H1 (cell line): Measurements from ENCODE around the gene NDEL1. TPM values are rescaled to one million over a fixed set of nuclear protein-coding genes. Genes with fewer than 3 reads are reported as not detected.

ENCODE experiments used
- CTCF ChIA-PET: fragments of 300-600 bp; sonication (Branson Sonifier 250); formaldehyde crosslinking; loops from one replicate; lab custom pipeline; 2021; ENCODE audit not compliant: partially characterized antibody; lab: Charles Lee
- POLR2A ChIA-PET: fragments of 300-600 bp; sonication (Branson Sonifier 250); formaldehyde crosslinking; loops from one replicate; lab custom pipeline; 2021; ENCODE audit warnings: inconsistent platforms; ENCODE audit not compliant: partially characterized antibody; lab: Charles Lee
- DNase-seq, 2 experiments: peaks; one replicate each; pipeline versions ENCODE4 v3.0.0 to v3.0.0-alpha.2; 2010 to 2022; ENCODE audit warnings: low spot score in 2 of 2, low read depth in 1 of 2, mixed read lengths in 1 of 2
- FAIRE-seq: peaks from 2 replicates; lab custom pipeline; 2011; peaks lifted over from hg19 to GRCh38; lab: Jason Lieb, UNC
- H2AFZ ChIP-seq: 2 replicates; pipeline ENCODE4 v1.8.1; 2012; ENCODE audit warnings: low read length, inconsistent platforms
- H2AK5ac ChIP-seq: 2 replicates; pipeline ENCODE4 v1.6.1; 2013; ENCODE audit warnings: low read depth, low read length
- H2BK120ac ChIP-seq: replicated peaks from 2 replicates; pipeline ENCODE3; 2013; ENCODE audit warnings: low read depth, low read length, inconsistent platforms
- H2BK12ac ChIP-seq: 2 replicates; pipeline ENCODE4 v1.6.1; 2013; ENCODE audit warnings: low read depth, low read length
- H2BK15ac ChIP-seq: 2 replicates; pipeline ENCODE4 v1.6.1; 2013; ENCODE audit warnings: low read length
- H2BK20ac ChIP-seq: 2 replicates; pipeline ENCODE4 v1.6.1; 2013; ENCODE audit warnings: low read length
- H2BK5ac ChIP-seq: 2 replicates; pipeline ENCODE4 v1.6.1; 2013; ENCODE audit warnings: low read depth, low read length
- H3K14ac ChIP-seq: 2 replicates; pipeline ENCODE4 v1.6.1; 2013; ENCODE audit warnings: inconsistent platforms; ENCODE audit not compliant: insufficient read length
- H3K18ac ChIP-seq: 2 replicates; pipeline ENCODE4 v1.6.1; 2013; ENCODE audit warnings: low read length; ENCODE audit errors: extremely low read depth
- H3K23ac ChIP-seq: 2 replicates; pipeline ENCODE4 v1.6.1; 2013; ENCODE audit warnings: inconsistent platforms; ENCODE audit not compliant: insufficient read length
- H3K23me2 ChIP-seq: 2 replicates; pipeline ENCODE4 v1.6.1; 2013; ENCODE audit warnings: low read depth, low read length
- H3K27ac ChIP-seq: 2 replicates; pipeline ENCODE4 v1.6.1; 2011; ENCODE audit warnings: low read depth, low read length, inconsistent platforms
- H3K27me3 ChIP-seq, 4 experiments: replicated peaks in 1 of 4; 1 replicate in 1 of 4; 2 replicates in 3 of 4; pipeline versions ENCODE4 v1.6.1 to v1.8.1; 2011 to 2013; ENCODE audit warnings: low read length in 3 of 4, mild to moderate bottlenecking in 3 of 4, inconsistent platforms in 2 of 4, mixed read lengths in 2 of 4, moderate library complexity in 1 of 4; ENCODE audit not compliant: control insufficient read depth in 3 of 4, insufficient read depth in 3 of 4; ENCODE audit errors: extremely low read depth in 1 of 4
- H3K36me3 ChIP-seq, 4 experiments: 2 replicates each; pipeline versions ENCODE4 v1.6.1 to v1.8.1; 2011 to 2013; ENCODE audit warnings: mild to moderate bottlenecking in 4 of 4, low read length in 3 of 4, moderate library complexity in 2 of 4, control low read depth in 1 of 4, inconsistent platforms in 1 of 4; ENCODE audit not compliant: insufficient read depth in 4 of 4, control insufficient read depth in 2 of 4
- H3K4ac ChIP-seq: replicated peaks from 2 replicates; pipeline ENCODE3; 2013; ENCODE audit warnings: low read length, low read depth, mixed read lengths, inconsistent platforms; ENCODE audit not compliant: insufficient read length
- H3K4me1 ChIP-seq, 4 experiments: replicated peaks in 1 of 4; 1 replicate in 1 of 4; 2 replicates in 3 of 4; pipeline versions ENCODE4 v1.6.1 to v1.8.1; 2011 to 2013; ENCODE audit warnings: low read length in 3 of 4, inconsistent platforms in 2 of 4, mixed read lengths in 1 of 4; ENCODE audit not compliant: insufficient read depth in 4 of 4, control insufficient read depth in 3 of 4
- H3K4me2 ChIP-seq, 2 experiments: 2 replicates each; pipeline versions ENCODE4 v1.6.1 to v1.8.1; 2011 to 2013; ENCODE audit warnings: low read depth in 2 of 2, low read length in 2 of 2, control low read depth in 1 of 2, inconsistent platforms in 1 of 2, mild to moderate bottlenecking in 1 of 2; ENCODE audit not compliant: insufficient read depth in 1 of 2
- H3K4me3 ChIP-seq, 4 experiments: fragments of 200-600, 300-600 bp in 1 of 4; sonication (generic), shearing (Covaris generic), sonication (Bioruptor Twin) in 1 of 4; 2 replicates each; pipeline versions ENCODE4 v1.5.1 to v1.8.1; 2011 to 2016; ENCODE audit warnings: low read length in 4 of 4, low read depth in 3 of 4, control low read depth in 2 of 4, inconsistent platforms in 2 of 4, mild to moderate bottlenecking in 2 of 4, mixed read lengths in 1 of 4, moderate library complexity in 1 of 4; ENCODE audit not compliant: insufficient read depth in 2 of 4; ENCODE audit errors: extremely low read depth in 1 of 4
- H3K56ac ChIP-seq: replicated peaks from 2 replicates; pipeline ENCODE3; 2013; ENCODE audit warnings: low read depth, mild to moderate bottlenecking, mixed read lengths, low read length, inconsistent platforms; ENCODE audit not compliant: insufficient read length
- H3K79me1 ChIP-seq: 2 replicates; pipeline ENCODE4 v1.6.1; 2013; ENCODE audit warnings: low read depth, low read length, control low read depth
- H3K79me2 ChIP-seq, 2 experiments: 2 replicates each; pipeline versions ENCODE4 v1.6.1 to v1.8.1; 2012 to 2013; ENCODE audit warnings: low read length in 2 of 2, mild to moderate bottlenecking in 2 of 2, inconsistent platforms in 1 of 2; ENCODE audit not compliant: insufficient read depth in 2 of 2, control insufficient read depth in 1 of 2
- H3K9ac ChIP-seq, 4 experiments: replicated peaks in 1 of 4; 1 replicate in 1 of 4; 2 replicates in 3 of 4; pipeline versions ENCODE4 v1.6.1 to v1.8.1; 2011 to 2013; ENCODE audit warnings: low read depth in 3 of 4, low read length in 3 of 4, control low read depth in 2 of 4, mild to moderate bottlenecking in 2 of 4, moderate library complexity in 2 of 4, inconsistent platforms in 1 of 4; ENCODE audit errors: extremely low read depth in 1 of 4
- H3K9me3 ChIP-seq, 2 experiments: 2 replicates each; pipeline versions ENCODE4 v1.6.1 to v1.8.1; 2012 to 2013; ENCODE audit warnings: mild to moderate bottlenecking in 2 of 2, moderate library complexity in 2 of 2, control low read depth in 1 of 2, inconsistent platforms in 1 of 2, low read depth in 1 of 2, low read length in 1 of 2, mixed read lengths in 1 of 2; ENCODE audit not compliant: insufficient read depth in 2 of 2
- H4K20me1 ChIP-seq, 2 experiments: replicated peaks in 1 of 2; 2 replicates each; pipeline versions ENCODE3 to v1.8.1; 2011 to 2013; ENCODE audit warnings: inconsistent platforms in 2 of 2, low read length in 2 of 2, mild to moderate bottlenecking in 1 of 2; ENCODE audit not compliant: insufficient read depth in 2 of 2, control insufficient read depth in 1 of 2
- H4K5ac ChIP-seq: 2 replicates; pipeline ENCODE4 v1.6.1; 2013; ENCODE audit warnings: low read length, low read depth, mixed read lengths, inconsistent platforms; ENCODE audit not compliant: insufficient read length
- H4K8ac ChIP-seq: 2 replicates; pipeline ENCODE4 v1.8.0; 2013; ENCODE audit warnings: mild to moderate bottlenecking, moderate library complexity, low read length, inconsistent platforms; ENCODE audit not compliant: insufficient read depth; ENCODE audit errors: extremely low read depth
- H4K91ac ChIP-seq: replicated peaks from 2 replicates; pipeline ENCODE3; 2013; ENCODE audit warnings: low read length, mixed read lengths, inconsistent platforms; ENCODE audit not compliant: insufficient read length
- GABPA ChIP-seq: IDR thresholded peaks from 2 replicates; pipeline ENCODE4 v1.6.1; 2011; ENCODE audit warnings: mild to moderate bottlenecking, low read length, moderate library complexity, borderline replicate concordance; ENCODE audit not compliant: insufficient read depth
- POLR2A ChIP-seq, 2 experiments: IDR thresholded peaks; 1 replicate in 1 of 2; 2 replicates in 1 of 2; pipeline ENCODE4 v1.6.1; 2011; ENCODE audit warnings: low read depth in 2 of 2, low read length in 2 of 2, mild to moderate bottlenecking in 2 of 2; ENCODE audit errors: control extremely low read depth in 1 of 2
- WGBS, 2 experiments: shearing (Covaris generic) in 1 of 2; methylation state at CpG; one replicate each; pipeline versions ENCODE4 v1.1.6 to v1.1.7; 2013 to 2015; ENCODE audit warnings: low lambda C conversion rate in 2 of 2, mixed read lengths in 2 of 2, inconsistent platforms in 1 of 2, low coverage in 1 of 2, missing lambda C conversion rate in 1 of 2; ENCODE audit not compliant: insufficient replicate concordance in 2 of 2, insufficient coverage in 1 of 2, insufficient read length in 1 of 2; ENCODE audit errors: extremely low coverage in 1 of 2, missing lambda C conversion rate in 1 of 2; 5-methylcytosine and 5-hydroxymethylcytosine counted together
- polyA plus RNA-seq, 7 experiments: library from polyadenylated mRNA; depleted of rRNA in 3 of 7; stranded (reverse) in 5 of 7; unstranded in 2 of 7; fragments of >200 nt in 5 of 7; fragments of 200-250 nt in 2 of 7; gene quantifications; 1 replicate in 5 of 7; 2 replicates in 1 of 7; 4 replicates in 1 of 7; pipeline versions ENCODE4 v1.2.1 to v1.2.3, GENCODE V29; 2011 to 2013; ENCODE audit warnings: missing spikeins in 2 of 7, mixed read lengths in 2 of 7
- total RNA-seq: library from RNA; stranded (reverse); fragmentation: NEBNext Ultra II Directional; extraction: Animal tissue kit (Norgen Biotek cat#: 25700); gene quantifications from 2 replicates; pipeline ENCODE4 v1.2.1, GENCODE V29; 2021

Gene NDEL1
- total and polyA plus RNA-seq, 2 of the 8 experiments (the other 6 are each of a cell fraction or from before 2014, with no cell fraction given) = 31.1 to 32.9 TPM

DNA sequence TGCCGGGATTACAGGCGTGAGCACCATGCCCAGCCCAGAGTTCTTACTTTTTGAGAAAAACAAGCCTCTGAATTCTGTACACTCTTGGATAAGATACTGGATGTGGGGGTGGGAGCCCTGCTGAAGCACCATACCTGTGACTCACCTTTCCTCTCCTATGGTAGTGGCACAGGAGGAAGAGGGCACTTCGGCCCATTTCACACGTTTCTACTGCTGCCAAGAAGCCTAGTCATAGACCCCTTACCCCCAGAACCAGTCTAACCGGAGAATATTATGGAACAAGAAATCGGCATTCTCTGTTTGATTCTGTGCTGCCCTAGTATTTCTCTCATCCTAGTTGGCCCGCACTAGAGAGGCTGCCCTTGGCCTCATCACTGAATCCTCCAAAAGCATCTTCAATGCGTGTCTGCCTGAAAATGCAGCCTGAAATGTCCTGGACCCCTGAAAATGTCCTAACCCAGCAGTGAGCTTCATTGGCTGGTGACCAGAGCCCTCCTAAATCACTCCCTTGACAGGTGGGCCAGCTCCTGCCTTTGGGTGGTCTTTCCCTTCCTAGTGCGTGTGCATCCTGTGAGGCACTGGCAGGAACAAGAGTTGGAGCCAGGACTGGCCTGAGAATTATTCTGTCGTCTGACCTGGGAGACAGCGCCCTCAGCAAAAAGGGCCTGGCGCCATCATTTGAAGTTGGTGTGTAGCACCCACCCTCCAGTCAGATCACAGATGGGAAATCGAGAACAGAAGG is 37.9 kb downstream of the NDEL1 start:
- no peak overlapping the region for H2BK120ac ChIP-seq
- no peak overlapping the region for H4K5ac ChIP-seq
- no peak overlapping the region for H3K56ac ChIP-seq
- no peak overlapping the region for H3K18ac ChIP-seq
- 97% methylated on average over 13 of the region's 13 CpGs; no CpG with 5 or more reads in 1 of the 2 experiments for WGBS, 2 experiments
- POLR2A ChIA-PET = no interaction called here
- H3K23me2 ChIP-seq = no peaks in the 10 kb centered on the region
- H2BK20ac ChIP-seq = no peak overlapping the region
- no peak overlapping the region for H2BK15ac ChIP-seq
- DNase-seq (no peak), FAIRE-seq (no peak)
- H4K20me1 ChIP-seq = peaks cover 7 to 8% of the 10 kb centered on the region in 2 experiments
- no peaks in the 10 kb centered on the region for H3K79me2 ChIP-seq
- H3K27ac ChIP-seq = no peak overlapping the region
- CTCF ChIA-PET = no interaction called here
- peak overlapping the region; percentile 57; the same call in 1 of the 2 replicates for H4K8ac ChIP-seq
- no peak overlapping the region for H2AFZ ChIP-seq
- H3K4me3 ChIP-seq = no peak overlapping the region
- H2AK5ac ChIP-seq = no peak overlapping the region
- H3K79me1 ChIP-seq = no peaks in the 10 kb centered on the region
- H3K9me3 ChIP-seq = no peaks in the 10 kb centered on the region
- H3K4me2 ChIP-seq = no peak overlapping the region
- no peak overlapping the region for H4K91ac ChIP-seq
- no peaks in the 10 kb centered on the region for H3K4me1 ChIP-seq
- no peak overlapping the region for H3K4ac ChIP-seq
- H3K23ac ChIP-seq = no peak overlapping the region
- no peak overlapping the region for H3K9ac ChIP-seq
- H3K27me3 ChIP-seq = no peaks in the 10 kb centered on the region
- H2BK5ac ChIP-seq = no peak overlapping the region
- no peak overlapping the region for H2BK12ac ChIP-seq
- peaks cover 32 to 49% (median 42%) of the 10 kb centered on the region in 4 experiments for H3K36me3 ChIP-seq
- H3K14ac ChIP-seq = no peak overlapping the region
- TF ChIP-seq POLR2A (IDR thresholded peaks at IDR 0.05; ENCODE audit: control extremely low read depth in 1 of 2, low read depth in 2 of 2, low read length in 2 of 2) (peak in 1 of 2 experiments; percentile 21; a peak in 2 of 3 replicates), GABPA (no peak)
